HG03139 (cell line): ENCODE measurements around the gene CLPSL1.

Experiments used
- ATAC-seq: cut with Tn5 transposase; IDR thresholded peaks from one replicate; pipeline ENCODE4 v1.9.1; 2021; ENCODE audit not compliant: unreplicated experiment

Gene CLPSL1

DNA sequence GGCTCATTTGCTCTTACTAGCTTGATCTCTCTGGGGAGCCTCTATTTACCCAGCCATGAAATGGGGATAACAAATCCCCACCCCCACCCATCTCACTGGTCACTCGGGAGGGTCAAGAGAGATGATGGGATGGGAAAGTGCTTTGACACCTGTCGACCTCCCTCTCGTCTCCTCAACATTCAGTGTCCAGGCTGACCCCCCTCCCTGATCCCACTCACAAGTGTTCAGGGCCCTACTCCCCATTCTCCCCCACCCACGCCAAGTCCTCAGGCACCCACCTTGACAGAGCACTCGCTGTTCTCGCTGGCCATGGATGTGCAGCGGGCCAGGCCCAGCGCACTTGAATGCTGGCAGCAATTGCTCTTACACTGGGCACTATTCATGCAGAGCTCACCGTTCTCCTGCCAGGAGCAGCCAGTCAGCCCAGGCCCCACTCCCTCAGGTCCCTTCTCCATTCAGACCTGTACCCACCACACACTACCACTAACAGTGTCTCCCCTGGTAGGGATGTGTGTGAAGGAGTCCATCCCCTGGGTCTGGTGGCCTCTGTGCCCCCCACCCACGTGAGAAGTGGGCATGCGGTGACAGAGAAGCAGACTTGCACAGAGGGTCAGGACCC lies 14.7 kb downstream of the CLPSL1 start:
- no peak for ATAC-seq

GRCh38 chr6:35796236-35796635 lies 15.4 kb downstream of the CLPSL1 start:
- ATAC-seq: no peak

- ATAC-seq: no peak
These were observed 17.2 kb downstream of the CLPSL1 start for GRCh38 chr6:35797837-35798526.

- ATAC-seq: no peak
These were observed 17.9 kb downstream of the CLPSL1 start for GRCh38 chr6:35798706-35799105.

DNA sequence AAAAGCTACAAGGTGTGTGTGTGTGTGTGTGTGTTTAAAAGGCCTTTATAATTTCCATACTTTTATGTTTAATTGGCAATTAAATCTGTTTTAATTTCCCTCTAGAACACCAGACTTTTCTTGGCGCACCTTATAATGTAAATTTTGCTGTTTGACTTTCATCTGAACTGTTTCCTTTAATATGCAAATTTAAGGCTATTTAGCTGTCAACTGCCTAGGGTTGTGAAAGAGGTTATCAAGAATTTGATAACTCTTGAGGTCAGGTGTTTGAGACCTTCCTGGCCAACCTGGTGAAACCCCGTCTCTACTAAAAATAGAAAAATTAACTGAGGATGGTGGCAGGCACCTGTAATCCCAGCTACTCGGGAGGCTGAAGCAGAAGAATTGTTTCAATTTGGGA lies 20.3 kb downstream of the CLPSL1 start:
- ATAC-seq: no peak

DNA sequence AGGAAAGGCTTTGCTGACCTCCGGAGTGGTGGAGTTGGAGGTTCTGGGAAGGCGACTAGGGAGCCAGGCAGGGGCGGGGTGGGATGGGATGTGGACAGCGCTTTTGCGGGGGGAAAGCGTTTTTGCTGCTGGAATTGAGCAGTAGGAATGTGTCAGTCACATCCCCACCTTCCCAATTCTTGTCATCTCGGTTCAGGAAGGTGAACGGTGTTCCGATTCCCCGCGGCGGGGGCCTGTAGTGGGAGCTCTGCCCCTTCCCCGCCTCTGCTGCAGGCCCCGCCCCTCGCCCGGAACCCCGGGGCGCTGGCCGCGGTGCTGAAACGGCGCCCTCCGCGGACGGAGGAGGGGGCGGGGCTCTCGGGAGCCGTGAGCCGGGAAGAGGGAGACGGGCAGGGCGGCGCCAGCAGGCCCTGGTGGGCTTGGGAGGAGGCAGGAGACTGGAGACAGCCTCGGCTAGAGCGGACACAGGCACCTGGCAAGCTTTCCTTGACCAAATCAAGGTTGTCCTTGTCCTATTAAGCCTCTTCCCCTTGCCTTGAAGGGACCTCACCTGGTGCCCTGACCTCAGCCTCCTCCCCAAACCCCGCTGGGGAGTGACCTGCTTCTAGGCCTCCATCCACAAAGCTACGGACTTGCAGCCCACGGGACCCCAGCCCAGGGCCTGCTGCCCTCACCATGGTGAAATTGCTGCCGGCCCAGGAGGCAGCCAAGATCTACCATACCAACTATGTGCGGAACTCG lies 24.3 kb downstream of the CLPSL1 start, which contains the start of gene LHFPL5:
LHFPL5 (plus strand) TSS at position 357 of the 741 bp plus-strand sequence; CDS start at position 676, 319 bp downstream.
- no peak for ATAC-seq

GRCh38 chr6:35808688-35809087 lies 27.9 kb downstream of the CLPSL1 start:
- no peak for ATAC-seq

DNA sequence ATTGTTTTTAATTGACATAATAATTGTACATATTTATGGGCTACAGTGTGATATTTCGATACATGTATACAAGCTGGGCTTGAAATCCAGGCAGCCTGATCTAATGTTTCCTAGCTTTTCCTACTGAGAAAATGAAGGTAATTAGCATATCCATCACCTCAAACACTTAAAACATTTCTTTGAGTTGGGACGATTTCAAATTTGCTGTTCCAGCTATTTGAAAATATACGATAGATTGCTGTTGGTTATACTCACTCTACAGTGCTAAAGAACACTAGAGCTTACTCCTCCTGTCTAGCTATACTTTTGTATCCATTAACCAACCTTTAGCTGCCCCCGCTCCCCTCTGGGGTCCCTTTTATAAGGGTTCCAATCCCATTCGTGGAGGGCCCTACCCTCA lies 29.0 kb downstream of the CLPSL1 start:
- no peak for ATAC-seq

GRCh38 chr6:35810971-35811698 lies 30.3 kb downstream of the CLPSL1 start:
- ATAC-seq: no peak

GRCh38 chr6:35811699-35811995 lies 30.8 kb downstream of the CLPSL1 start:
- ATAC-seq: no peak

GRCh38 chr6:35817515-35817914 lies 36.7 kb downstream of the CLPSL1 start:
- ATAC-seq: no peak

GRCh38 chr6:35823601-35824000 lies 42.8 kb downstream of the CLPSL1 start:
- no peak for ATAC-seq

DNA sequence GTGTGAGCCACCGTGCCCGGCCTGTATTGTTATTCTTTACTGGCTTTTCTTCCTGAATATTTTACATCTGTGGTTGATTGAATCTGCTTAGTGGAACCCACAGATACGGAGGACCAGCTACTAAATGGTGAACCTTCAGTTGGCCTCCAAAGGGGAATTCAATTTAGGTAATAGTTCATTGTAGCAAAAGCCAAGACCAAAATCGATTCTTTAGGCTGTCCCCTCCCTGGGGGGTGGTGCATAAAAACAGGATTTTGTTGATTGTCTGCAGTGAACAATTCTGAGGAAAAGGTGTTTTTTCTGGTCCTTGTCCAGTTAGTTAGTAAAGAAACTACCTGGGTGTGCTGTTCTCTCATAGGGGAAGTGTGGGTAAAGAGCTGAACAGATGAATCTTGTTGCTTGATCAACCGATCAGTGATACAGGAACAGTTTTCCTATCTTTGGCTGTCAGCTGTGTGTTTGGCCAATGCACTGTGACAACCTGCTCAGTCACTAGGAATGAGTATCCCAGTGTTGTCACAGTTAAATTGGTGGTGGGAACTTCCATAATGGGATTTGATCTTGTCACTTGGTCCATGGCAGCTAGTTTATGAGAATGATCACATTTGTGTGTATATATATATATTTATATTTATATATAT lies 43.9 kb downstream of the CLPSL1 start:
- ATAC-seq: no peak

GRCh38 chr6:35829306-35829705 lies 48.5 kb downstream of the CLPSL1 start:
- ATAC-seq: no peak

GRCh38 chr6:35831257-35832007 lies 50.6 kb downstream of the CLPSL1 start:
- no peak for ATAC-seq

GRCh38 chr6:35833536-35833935 lies 52.7 kb downstream of the CLPSL1 start:
- ATAC-seq: no peak
